Activated CD4-positive, alpha-beta T cell treated with anti-CD3 and anti-CD28 coated beads, Interleukin-2, amount 50 U/mL, for 1 hour (primary cell): ENCODE results near the gene ZDHHC13.

Source experiments
- DNase-seq: peaks from one replicate; pipeline ENCODE4 v3.0.0-alpha.2; 2020

The ZDHHC13 gene

DNA sequence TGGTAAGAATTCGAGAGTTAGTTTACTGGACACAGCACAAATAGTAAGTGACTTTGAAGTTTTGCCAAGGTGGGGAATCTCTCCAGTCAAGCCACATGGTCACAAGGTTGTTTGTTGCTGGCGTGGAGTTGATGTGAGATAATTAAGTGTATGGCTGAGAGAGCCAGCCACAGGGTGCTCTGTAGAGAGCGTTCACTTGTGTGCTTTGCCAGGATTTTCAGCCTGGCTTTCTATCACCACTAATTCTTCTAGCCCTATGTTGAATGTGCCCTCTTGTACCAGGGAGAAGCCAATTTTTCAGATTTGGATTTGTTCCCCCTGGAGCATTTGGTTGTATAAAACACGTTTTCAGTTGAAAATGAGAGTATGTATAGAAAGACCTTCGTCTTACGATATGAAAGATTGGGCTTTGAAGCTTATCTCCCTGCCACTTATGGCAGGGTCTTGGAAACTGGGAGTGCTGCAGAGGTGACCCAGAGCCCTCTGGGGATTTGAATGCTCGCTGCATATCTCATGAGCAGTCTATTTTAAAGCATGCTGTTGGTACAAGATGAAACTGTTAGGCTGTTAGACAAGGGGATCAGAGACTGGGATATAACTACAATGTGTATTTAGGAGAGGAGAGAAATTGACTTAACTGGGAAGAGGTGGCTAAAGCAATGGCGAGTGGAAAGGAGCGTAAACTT is 56.2 kb downstream of the ZDHHC13 start:
- DNase-seq: no peak

DNA sequence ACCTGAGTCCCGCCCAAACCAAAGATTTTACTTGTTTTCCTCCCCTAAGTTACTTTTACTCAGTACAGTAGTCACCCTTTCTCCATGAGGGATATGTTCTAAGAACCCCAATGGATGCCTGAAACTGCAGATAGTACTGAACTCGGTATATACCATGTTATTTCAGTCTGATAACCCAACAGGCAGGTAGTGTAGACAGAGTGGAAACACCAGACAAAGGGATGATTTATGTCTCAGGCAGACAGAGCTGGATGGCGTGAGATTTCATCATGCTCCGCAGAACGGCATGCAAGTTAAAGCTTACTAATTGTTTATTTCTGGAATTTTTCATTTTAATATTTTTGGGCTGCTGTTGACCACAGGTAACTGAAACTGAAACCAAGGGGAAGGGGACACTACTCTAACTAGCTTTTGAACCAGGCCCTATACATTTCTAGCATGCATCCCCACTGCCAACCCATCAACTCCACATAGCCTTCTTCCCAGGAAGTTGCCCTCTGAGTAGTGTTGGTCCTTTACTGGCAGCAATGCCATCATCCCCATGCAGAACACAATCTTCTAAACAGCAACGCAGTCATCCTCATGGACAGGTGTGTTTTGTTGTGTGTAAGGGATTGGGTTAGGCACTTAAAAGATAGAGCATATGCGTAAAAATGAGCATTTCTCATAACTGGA is 57.1 kb downstream of the ZDHHC13 start:
- no peak for DNase-seq

DNA sequence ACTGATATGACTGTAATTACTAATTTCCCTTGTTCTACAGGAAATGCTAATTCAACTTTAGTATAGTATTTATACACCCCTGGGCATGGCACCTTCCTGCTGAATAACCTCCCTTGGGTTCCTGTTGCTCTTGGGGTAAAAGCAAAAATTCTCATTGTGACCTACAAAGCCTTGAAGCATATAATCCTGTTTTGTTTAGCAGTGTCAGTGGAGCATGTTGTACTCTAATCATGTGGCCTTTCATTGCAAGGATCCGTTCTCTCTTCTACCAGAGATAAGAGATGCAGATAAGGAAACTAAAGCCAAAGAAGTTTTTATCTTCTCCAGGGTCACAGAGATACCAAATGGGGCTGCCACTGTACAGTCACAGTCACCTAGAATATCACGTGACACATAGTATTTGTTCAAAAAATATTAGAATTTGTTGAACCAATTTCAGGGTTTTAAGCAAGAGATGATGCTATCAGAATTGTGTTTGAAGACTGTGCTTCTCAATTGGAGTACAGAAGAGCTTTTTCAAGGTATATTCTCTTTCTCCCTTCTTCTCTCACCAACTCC is 59.7 kb downstream of the ZDHHC13 start:
- no peak for DNase-seq

GRCh38 chr11:19181531-19182261 is 64.7 kb downstream of the ZDHHC13 start:
- no peak for DNase-seq

DNA sequence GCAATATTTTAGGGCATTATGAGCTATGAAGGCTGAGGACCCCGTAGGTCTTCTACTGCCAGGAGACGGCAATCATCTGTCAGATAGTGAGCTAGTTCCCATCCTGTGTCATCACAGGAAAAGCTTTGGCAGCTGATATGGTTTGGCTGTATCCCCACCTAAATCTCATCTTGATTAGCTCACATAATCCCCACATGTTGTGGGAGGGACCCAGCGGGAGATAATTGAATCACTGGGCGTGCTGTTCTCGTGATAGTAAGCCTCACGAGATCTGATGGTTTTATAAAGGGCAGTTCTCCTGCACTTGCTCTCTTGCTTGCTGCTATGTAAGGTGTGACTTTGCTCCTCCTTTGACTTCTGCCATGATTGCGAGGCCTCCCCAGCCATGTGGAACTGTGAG is 66.7 kb downstream of the ZDHHC13 start:
- DNase-seq: no peak

DNA sequence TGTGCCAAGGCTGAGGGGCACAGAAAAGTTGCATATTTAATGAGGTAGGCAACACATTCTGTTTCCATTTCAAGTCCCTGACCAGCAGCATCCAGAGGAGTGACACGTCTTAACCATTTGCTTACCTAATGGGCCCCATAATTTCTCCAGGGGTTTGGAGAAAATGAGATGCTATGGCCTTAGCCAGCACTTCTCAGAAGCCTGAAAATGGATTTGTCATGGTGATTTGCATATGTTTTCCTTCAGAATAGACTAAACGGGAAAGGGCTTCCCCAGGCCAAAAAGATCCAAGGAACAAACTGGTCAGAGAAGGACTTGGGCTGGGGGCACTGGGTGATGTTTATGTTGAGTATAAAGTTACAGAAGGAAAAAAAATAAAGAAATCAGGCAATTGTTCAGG is 68.1 kb downstream of the ZDHHC13 start:
- DNase-seq: no peak

- DNase-seq: no peak
These were observed 68.6 kb downstream of the ZDHHC13 start for GRCh38 chr11:19185516-19186052.

- no peak for DNase-seq
These were observed 70.3 kb downstream of the ZDHHC13 start for GRCh38 chr11:19187114-19187832.

- no peak for DNase-seq
These were observed 70.9 kb downstream of the ZDHHC13 start for GRCh38 chr11:19187833-19188258.

DNA sequence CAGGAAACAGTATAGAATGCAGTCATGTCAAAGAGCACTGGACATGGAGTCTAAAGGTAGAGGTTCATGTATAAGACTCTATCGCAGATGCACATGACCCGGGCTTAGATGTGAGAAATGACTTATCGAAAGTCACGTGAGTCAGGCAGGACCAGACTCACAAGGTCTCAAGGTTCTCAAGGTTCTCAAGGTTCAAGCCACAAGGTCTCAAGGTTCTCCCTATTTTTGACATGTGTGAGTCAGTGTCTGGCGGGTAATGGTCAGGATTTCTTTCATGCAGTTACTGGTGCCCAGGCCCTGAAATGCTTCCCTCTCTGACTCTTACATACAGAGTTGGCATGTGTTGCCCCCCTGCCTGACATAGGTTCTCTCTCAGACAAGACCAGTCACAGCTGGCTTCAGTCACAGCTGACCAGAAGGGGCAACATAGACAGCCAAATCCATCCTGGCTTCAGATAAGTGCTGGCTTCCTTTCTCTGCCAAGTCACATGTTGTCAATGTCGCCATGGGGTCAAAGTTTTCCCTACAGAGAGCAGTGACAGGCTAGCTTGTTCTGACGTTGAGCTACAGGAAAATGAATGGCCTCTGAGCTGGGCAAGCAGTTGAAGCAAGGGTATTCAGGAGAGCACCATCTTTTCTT is 74.7 kb downstream of the ZDHHC13 start:
- no peak for DNase-seq

DNA sequence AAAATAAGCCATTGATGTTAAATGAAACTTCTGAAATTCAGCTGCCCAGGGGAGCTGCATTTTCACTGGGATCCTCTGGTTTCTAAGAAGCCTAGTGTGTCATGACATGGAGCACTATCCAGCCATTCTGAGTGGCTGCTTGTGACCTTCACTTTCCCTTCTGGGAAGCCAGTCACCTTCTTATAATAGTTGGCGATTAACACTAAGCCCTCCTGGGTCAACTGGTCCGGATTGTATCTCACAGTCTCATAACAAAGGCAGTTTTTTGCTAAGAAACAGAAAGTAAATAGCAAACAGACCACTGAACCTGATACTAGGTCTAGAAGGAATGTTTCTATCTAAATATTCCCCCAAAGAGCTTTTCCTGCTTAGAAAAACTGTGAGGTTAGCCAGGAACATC is 76.9 kb downstream of the ZDHHC13 start:
- DNase-seq: no peak

DNA sequence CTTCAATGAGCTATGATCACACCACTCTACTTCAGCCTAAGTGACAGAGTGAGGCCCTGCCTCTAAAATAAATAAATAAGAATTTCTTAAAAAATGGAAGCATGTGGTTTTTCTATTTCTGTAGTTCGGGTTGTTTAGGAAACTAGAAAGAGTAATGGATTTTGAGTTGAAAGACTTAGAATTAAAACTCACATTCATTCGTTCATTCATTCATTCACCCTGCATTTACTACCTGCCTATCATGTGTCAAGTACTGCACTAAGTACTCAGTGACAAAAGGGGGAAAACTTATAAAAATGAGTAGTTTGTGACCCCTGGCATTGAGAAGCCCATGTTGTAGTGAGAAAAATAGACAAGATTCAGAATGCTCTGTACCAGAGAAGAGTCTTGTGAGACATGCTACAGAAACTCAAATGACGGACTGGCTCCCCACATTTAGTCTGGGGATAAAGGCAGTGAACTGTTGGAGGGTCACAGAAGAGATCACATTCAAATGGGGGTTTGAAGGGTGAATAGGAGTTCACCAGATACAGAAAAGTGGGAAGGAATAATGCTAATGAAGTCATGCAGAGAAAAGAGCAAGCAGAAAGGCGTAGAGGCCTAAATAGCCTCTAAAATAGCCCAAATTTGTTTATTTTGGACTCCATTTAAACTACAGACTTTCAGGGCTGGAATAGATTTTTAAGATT is 77.8 kb downstream of the ZDHHC13 start:
- DNase-seq: no peak

DNA sequence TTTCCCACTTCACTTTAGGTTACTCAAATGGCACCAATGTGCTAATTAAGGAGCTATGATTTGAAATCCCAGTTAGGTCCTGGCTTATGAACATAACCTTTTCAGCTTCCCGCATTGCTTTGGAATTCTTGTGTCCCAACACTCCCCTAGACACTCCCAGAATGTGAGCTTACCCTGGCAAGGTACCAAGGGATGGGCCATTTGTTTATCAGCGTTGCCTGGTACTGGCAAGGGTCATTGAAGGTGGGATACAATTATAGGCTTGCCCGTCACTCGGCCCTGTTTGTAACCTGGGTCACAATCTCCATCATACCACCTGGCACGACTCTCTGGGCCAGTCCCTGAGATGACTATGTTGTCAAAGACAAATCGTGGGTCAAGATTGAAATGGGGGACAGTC is 79.5 kb downstream of the ZDHHC13 start:
- DNase-seq: no peak

GRCh38 chr11:19199048-19199447 is 82.1 kb downstream of the ZDHHC13 start:
- no peak for DNase-seq

- DNase-seq: no peak
These were observed 82.8 kb downstream of the ZDHHC13 start for GRCh38 chr11:19199771-19200170.

GRCh38 chr11:19200410-19201201 is 83.6 kb downstream of the ZDHHC13 start:
- no peak for DNase-seq

- no peak for DNase-seq
These were observed 85.0 kb downstream of the ZDHHC13 start, which contains the start of gene CSRP3 for GRCh38 chr11:19201737-19202605. Gene CSRP3 (minus strand): TSS chr11:19201983. CDS start chr11:19192448, 9,535 bp downstream.

DNA sequence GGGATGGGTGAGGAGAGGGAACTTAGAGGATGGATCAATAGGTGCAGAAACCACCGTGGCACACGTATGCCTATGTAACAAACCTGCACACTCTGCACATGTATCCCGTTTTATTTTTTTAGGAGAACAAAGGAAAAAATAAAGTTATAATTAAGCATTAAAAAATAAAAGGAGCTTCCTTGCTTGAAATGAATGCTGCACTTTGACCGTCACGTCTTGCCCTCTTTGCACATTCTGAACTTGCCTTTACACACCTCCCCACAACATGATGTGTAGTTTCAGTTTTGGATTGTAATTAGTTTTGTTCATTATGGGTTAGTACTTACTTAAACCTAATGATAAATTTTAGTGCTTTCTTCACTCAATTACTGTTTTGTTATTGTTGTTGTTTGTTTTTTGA is 87.9 kb downstream of the ZDHHC13 start:
- no peak for DNase-seq

DNA sequence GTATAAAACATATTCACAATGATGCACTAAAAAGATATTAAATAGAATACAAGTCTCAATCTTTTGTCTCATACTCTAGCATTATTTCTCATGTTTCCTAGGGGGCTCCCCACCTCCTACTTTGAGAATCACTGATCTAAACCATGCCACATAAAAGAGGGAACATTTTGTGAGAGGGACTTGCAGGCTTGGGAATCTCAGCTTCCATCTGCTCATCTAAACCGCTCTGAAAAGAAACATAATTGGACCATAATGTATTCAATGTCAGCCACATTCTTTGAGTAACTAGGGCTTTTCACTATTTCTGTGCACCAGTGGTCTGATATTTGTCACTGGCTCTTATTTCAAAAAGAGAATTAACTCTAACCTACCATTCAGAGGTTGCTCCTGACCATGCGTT is 91.2 kb downstream of the ZDHHC13 start:
- no peak for DNase-seq
